ENCODE measurements around the gene TCAF1.

The TCAF1 gene

GRCh38 chr7:143934526-143935325 is 32.8 kb upstream of the TCAF1 start, which contains the start of gene OR2F2:
Gene OR2F2 (plus strand): TSS chr7:143935233. CDS start chr7:143935233, 0 bp downstream.
- no peak within 1 kb of the TSS for H3K4me2 ChIP-seq (ENCODE audit: insufficient read depth, low read length)
- DNase-seq (no peak), ATAC-seq (ENCODE audit: insufficient read depth, low read depth) (no peak)
- no peak within 1 kb of the TSS for H3K27ac ChIP-seq (ENCODE audit: low read length)
- H4K20me1 ChIP-seq (ENCODE audit: insufficient read depth, low read length): no peaks in the 10 kb centered on the region
- no peak within 1 kb of the TSS for H2AFZ ChIP-seq (ENCODE audit: low read depth, low read length)
- H3K79me2 ChIP-seq (ENCODE audit: insufficient read depth, low read length): no peaks in the 10 kb centered on the region
- H3K4me1 ChIP-seq (ENCODE audit: insufficient read depth, low read length): no peaks in the 10 kb centered on the region
- TF ChIP-seq, protein P1, sequence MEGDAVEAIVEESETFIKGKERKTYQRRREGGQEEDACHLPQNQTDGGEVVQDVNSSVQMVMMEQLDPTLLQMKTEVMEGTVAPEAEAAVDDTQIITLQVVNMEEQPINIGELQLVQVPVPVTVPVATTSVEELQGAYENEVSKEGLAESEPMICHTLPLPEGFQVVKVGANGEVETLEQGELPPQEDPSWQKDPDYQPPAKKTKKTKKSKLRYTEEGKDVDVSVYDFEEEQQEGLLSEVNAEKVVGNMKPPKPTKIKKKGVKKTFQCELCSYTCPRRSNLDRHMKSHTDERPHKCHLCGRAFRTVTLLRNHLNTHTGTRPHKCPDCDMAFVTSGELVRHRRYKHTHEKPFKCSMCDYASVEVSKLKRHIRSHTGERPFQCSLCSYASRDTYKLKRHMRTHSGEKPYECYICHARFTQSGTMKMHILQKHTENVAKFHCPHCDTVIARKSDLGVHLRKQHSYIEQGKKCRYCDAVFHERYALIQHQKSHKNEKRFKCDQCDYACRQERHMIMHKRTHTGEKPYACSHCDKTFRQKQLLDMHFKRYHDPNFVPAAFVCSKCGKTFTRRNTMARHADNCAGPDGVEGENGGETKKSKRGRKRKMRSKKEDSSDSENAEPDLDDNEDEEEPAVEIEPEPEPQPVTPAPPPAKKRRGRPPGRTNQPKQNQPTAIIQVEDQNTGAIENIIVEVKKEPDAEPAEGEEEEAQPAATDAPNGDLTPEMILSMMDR (IDR thresholded peaks at IDR 0.05; ENCODE audit: borderline replicate concordance, extremely low read depth, low read length, poor library complexity, severe bottlenecking): no peak
- TF ChIP-seq EZH2 (IDR thresholded peaks at IDR 0.05; ENCODE audit: borderline replicate concordance, low read depth, low read length, severe bottlenecking): no peak
- no peaks in the 10 kb centered on the region for H3K36me3 ChIP-seq (ENCODE audit: insufficient read depth, low read length)
- H3K27me3 ChIP-seq (ENCODE audit: insufficient read depth, low read length, poor library complexity): no peaks in the 10 kb centered on the region
- no peak within 1 kb of the TSS for H3K9ac ChIP-seq (ENCODE audit: low read depth, low read length)
- H3K9me3 ChIP-seq (ENCODE audit: insufficient read depth, low read length, severe bottlenecking): no peaks in the 10 kb centered on the region
- H3K4me3 ChIP-seq (ENCODE audit: low read depth in 1 of 2, low read length in 2 of 2): no peak within 1 kb of the TSS

GRCh38 chr7:143931739-143932138 is 29.8 kb upstream of the TCAF1 start:
- no peak overlapping the region for H2AFZ ChIP-seq (ENCODE audit: low read depth, low read length)
- no peak for ATAC-seq (ENCODE audit: insufficient read depth, low read depth)
- H3K4me3 ChIP-seq (ENCODE audit: low read depth in 1 of 2, low read length in 2 of 2): no peak overlapping the region

DNA sequence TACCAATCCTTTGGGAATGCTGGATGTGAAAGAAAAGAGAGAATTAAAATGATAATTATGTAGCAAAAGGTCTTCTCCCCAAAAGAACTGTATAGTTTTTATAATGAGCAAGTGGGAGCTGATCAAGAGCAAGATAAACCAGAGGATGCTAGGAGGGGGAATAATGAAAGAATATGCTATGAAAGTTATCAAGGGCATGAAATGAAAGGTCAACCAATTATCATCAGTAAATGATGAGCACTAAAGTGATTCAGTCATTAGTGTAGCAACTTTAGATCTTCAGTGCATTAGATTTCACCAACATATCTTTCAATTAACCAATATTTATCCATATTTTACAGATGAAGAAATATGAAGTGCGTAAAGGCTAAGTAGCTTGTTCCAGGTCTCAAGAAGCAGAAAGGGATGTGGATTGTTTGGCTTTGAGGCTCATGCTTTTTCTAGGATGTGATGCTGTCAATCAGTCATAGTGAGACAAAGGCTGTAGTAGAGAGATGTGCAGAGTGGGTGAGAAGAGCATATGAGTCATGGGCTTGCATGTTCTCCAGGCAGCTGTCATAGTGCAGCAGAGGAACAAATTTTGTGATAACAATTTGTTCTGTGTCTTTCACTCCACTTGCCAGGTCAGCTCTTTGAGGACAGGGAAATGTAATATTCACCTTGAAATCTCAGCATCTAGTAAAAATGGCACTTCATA is 27.4 kb upstream of the TCAF1 start:
- no peak overlapping the region for H3K4me3 ChIP-seq (ENCODE audit: low read depth in 1 of 2, low read length in 2 of 2)
- no peak overlapping the region for H2AFZ ChIP-seq (ENCODE audit: low read depth, low read length)
- no peaks in the 10 kb centered on the region for H3K9me3 ChIP-seq (ENCODE audit: insufficient read depth, low read length, severe bottlenecking)
- no peak for TF ChIP-seq EZH2 (IDR thresholded peaks at IDR 0.05; ENCODE audit: borderline replicate concordance, low read depth, low read length, severe bottlenecking)
- TF ChIP-seq, protein P1 (IDR thresholded peaks at IDR 0.05; ENCODE audit: borderline replicate concordance, extremely low read depth, low read length, poor library complexity, severe bottlenecking): no peak
- H3K4me2 ChIP-seq (ENCODE audit: insufficient read depth, low read length): no peak overlapping the region
- H3K27me3 ChIP-seq (ENCODE audit: insufficient read depth, low read length, poor library complexity): no peaks in the 10 kb centered on the region
- no peaks in the 10 kb centered on the region for H3K36me3 ChIP-seq (ENCODE audit: insufficient read depth, low read length)
- DNase-seq (no peak), ATAC-seq (ENCODE audit: insufficient read depth, low read depth) (no peak)
- no peaks in the 10 kb centered on the region for H3K4me1 ChIP-seq (ENCODE audit: insufficient read depth, low read length)
- no peak overlapping the region for H3K27ac ChIP-seq (ENCODE audit: low read length)
- no peaks in the 10 kb centered on the region for H4K20me1 ChIP-seq (ENCODE audit: insufficient read depth, low read length)
- no peaks in the 10 kb centered on the region for H3K79me2 ChIP-seq (ENCODE audit: insufficient read depth, low read length)
- no peak overlapping the region for H3K9ac ChIP-seq (ENCODE audit: low read depth, low read length)

More at GRCh38 chr7:143931739-143932138, 29.8 kb upstream of the TCAF1 start:
- no peaks in the 10 kb centered on the region for H3K9me3 ChIP-seq (ENCODE audit: insufficient read depth, low read length, severe bottlenecking)
- H3K27ac ChIP-seq (ENCODE audit: low read length): no peak overlapping the region
- H3K79me2 ChIP-seq (ENCODE audit: insufficient read depth, low read length): no peaks in the 10 kb centered on the region
- no peaks in the 10 kb centered on the region for H3K27me3 ChIP-seq (ENCODE audit: insufficient read depth, low read length, poor library complexity)
- no peaks in the 10 kb centered on the region for H4K20me1 ChIP-seq (ENCODE audit: insufficient read depth, low read length)
- no peaks in the 10 kb centered on the region for H3K36me3 ChIP-seq (ENCODE audit: insufficient read depth, low read length)
- H3K9ac ChIP-seq (ENCODE audit: low read depth, low read length): no peak overlapping the region
- TF ChIP-seq EZH2 (IDR thresholded peaks at IDR 0.05; ENCODE audit: borderline replicate concordance, low read depth, low read length, severe bottlenecking): no peak
- TF ChIP-seq, protein P1 (IDR thresholded peaks at IDR 0.05; ENCODE audit: borderline replicate concordance, extremely low read depth, low read length, poor library complexity, severe bottlenecking): no peak
- no peaks in the 10 kb centered on the region for H3K4me1 ChIP-seq (ENCODE audit: insufficient read depth, low read length)
- no peak overlapping the region for H3K4me2 ChIP-seq (ENCODE audit: insufficient read depth, low read length)
- no peak for DNase-seq
